Esophagus muscularis mucosa (tissue), 4 donors: Measurements from ENCODE around the gene PNPLA8.

ENCODE experiments used
- CTCF ChIP-seq, 3 experiments: fragments of 200-600 bp in 2 of 3; fragments of 450-650 bp in 1 of 3; sonication (generic) in 2 of 3; IDR thresholded peaks; one replicate each; pipeline ENCODE4 v1.5.1; 2017 to 2019; ENCODE audit warnings: antibody characterized with exemption in 3 of 3, mild to moderate bottlenecking in 2 of 3, moderate library complexity in 1 of 3
- EP300 ChIP-seq: sonication (generic); formaldehyde crosslinking; IDR thresholded peaks from one replicate; pipeline ENCODE4 v1.6.1; 2017; ENCODE audit warnings: antibody characterized with exemption
- POLR2A ChIP-seq: fragments of 450-650 bp; IDR thresholded peaks from one replicate; pipeline ENCODE4 v1.6.1; 2017; ENCODE audit warnings: antibody characterized with exemption, moderate library complexity, mild to moderate bottlenecking, low read depth
- POLR2AphosphoS5 ChIP-seq, 2 donors: sonication (generic); formaldehyde crosslinking; IDR thresholded peaks; one replicate each; pipeline ENCODE4 v1.6.1; 2017; ENCODE audit warnings: antibody characterized with exemption in 2 of 2

GRCh38 chr7:108537229-108537628 lies 11.3 kb upstream of the PNPLA8 start:
- TF ChIP-seq CTCF (IDR thresholded peaks at IDR 0.05) (no peak), POLR2A (no peak), POLR2AphosphoS5 (IDR thresholded peaks at IDR 0.05) (no peak), EP300 (no peak)
